Measurements from ENCODE around the gene STYXL1. TPM values are rescaled to one million over a fixed set of nuclear protein-coding genes. Genes with fewer than 3 reads are reported as not detected.
"Not testable (repeated sequence)": the region's sequence is repeated elsewhere in the genome, so short reads cannot be mapped to it uniquely, and the experiment has no call there.

The STYXL1 gene, protein sequence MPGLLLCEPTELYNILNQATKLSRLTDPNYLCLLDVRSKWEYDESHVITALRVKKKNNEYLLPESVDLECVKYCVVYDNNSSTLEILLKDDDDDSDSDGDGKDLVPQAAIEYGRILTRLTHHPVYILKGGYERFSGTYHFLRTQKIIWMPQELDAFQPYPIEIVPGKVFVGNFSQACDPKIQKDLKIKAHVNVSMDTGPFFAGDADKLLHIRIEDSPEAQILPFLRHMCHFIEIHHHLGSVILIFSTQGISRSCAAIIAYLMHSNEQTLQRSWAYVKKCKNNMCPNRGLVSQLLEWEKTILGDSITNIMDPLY
- total RNA-seq, result 49.8 and 51.7 TPM in 2 replicates
- polyA plus RNA-seq (2012), result 52.0 TPM

DNA sequence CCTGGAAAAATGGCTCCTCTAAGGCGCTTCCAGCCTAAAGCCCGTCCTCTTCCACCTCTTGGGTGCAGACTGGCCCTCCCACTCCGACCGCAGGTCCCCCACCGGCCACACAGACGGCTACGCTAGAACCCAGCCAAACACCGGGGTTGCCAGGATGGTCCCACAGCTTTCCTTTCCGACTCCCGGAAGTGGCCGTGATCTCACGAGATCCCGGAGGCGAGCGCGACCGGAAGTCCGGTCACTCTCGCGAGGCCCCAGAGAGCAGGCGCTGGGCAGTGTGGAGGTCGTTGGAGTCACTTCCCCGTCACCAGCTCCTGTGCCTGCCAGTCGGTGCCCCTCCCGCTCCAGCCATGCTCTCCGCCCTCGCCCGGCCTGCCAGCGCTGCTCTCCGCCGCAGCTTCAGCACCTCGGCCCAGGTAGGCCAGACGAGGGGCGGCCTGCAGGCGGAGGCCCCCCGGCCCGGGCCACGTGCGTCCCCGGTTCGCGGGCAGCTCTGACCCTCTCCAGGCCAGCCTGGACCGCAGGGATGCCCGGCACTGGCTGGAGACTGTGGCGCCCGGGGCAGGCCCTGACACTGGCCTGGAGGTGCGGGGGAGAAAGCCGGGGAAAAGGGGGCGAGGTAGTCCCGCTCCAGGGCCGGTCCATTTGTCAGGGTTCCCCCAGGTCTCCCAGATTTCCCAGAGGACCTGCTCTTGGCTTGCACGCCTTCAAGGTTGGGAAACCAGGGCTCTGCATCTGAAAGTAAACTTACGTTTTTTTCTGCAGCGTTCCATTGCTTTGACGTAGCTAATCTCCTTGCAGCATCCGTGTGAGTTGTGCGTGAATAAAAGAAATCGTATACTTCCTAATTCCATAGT, at the start of gene STYXL1, which contains the start of gene MDH2:
TSS of gene STYXL1 (minus strand) at position 190 of the 857 bp plus-strand sequence. CDS start 17,477 bp downstream, outside the sequence.
TSS of gene MDH2 (plus strand) at position 296 of the 857 bp plus-strand sequence. CDS start at position 351, 55 bp downstream.
- peak; percentile 99 for DNase-seq (ENCODE audit: low read depth)

DNA sequence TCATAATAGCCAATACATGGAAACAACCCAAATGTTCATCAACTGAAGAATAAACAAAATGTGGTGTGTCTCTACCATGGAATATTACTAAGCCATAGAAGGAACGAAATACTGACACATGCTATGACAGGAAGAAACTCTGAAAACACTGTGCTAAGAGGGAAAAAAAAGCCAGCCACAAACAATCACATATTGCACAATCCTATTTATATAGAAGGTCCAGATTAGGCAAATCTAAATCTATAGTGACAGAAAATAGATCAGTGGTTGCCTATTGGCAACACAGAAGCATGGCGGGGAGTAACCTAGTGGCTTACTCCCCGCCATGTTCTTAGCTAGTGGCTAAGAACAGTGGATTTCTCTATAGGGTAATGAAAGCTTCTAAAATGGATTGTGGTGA, 48.1 kb upstream of the STYXL1 start:
- DNase-seq (ENCODE audit: low read depth), result no peak

DNA sequence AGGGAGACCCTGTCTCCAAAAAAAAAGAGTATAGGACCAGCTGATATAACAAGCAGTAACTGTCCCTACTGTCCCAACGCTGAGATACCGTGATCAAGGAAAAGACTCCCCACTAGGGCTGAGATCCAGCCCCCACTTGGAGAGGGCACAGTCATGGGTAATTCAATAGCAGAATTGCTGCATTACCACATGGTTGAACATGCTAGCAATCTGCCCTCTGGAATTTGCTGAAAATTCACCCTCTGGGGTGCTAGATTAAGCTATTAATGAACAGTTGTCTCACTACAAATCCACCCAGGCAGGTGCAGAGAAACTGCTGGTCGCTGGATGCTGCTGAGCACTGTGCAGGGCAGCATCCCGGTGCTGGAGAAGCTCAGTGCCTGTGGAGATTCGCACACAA, 46.5 kb upstream of the STYXL1 start:
- DNase-seq (ENCODE audit: low read depth), result peak; percentile 71

DNA sequence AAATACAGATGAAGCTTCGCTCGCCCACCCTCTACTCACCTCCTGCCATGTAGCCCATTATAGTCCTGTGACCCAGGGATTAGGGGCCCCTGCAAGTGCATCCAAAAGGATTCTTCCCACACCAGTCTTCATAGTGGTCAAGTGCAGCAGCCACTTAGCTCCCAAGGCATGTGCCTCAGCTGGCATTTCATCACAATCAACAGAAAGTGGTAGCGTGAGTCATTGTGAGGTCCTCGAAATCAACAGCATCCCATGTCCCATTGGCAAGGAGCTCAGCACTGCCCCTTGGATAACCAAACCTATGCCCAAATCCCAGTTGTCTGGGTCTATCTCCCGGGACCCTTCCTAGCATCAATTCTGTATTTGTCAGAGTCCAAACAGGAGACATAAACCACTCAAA, 45.7 kb upstream of the STYXL1 start:
- peak; percentile 76 for DNase-seq (ENCODE audit: low read depth)

DNA sequence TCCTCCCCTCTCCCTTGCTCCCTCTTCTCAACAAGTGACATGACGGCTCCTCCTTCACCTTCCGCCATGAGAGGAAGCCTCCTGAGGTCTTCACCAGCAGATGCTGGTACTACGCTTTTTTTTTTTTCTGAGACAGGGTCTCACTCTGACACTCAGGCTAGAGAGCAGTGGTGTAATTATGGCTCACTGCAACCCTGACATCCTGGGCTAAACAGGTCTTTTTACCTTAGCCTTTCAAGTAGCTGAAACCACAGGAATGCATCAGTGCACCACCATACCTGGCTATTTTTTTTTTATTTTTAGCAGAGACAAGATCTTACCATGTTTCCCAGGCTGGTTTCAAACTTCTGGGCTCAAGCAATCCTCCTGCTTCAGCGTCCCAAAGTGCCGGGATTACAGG, 43.7 kb upstream of the STYXL1 start:
- no peak for DNase-seq (ENCODE audit: low read depth)

DNA sequence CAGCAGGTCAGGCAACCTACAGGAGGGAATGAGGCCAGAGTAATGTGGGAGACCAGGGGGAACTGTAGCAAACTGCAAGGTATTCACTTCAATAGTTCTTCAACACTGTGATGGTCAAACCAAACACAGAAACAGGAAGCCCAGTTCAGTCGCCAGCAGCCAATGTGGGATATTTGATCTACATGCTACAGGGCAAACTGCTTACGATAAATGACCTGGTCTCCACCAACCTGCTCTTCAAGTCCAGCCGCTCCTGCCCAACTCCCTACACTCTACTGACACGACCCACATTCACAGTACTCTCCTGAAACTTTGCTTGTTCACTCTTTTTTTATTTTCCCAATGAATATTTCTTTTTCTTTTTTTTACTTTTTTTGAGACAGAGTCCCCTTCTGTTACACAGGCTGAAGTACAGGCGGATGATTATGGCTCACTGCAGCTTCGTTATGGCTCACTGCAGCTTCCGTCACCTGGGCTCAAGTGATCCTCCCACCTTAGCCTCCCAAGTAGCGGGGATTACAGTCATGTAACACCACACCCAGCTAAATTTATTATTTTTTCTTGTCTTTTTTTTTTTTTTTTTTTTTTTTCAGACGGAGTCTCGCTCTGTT, 42.2 kb upstream of the STYXL1 start:
- DNase-seq (ENCODE audit: low read depth), result no peak

DNA sequence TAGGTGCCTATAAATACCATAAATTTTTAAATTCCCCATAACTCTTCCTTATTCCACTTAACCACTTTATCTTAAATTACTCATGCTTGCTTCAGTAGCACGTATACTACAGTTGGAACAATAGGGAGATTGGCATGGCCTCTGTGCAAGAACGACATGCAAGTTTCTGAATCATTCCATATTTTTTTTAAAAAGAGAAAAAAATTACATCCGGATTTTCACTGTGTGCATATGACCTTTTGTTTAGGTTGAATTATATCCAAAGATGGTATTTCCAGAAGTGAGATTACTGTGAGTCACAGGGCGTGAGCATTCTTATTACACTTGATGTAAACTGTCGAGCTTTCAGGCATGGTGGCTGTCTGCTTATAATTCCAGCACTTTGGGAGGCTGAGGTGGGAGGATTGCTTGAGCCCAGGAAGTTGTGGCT, 39.6 kb upstream of the STYXL1 start:
- not testable (repeated sequence) for DNase-seq (ENCODE audit: low read depth)

DNA sequence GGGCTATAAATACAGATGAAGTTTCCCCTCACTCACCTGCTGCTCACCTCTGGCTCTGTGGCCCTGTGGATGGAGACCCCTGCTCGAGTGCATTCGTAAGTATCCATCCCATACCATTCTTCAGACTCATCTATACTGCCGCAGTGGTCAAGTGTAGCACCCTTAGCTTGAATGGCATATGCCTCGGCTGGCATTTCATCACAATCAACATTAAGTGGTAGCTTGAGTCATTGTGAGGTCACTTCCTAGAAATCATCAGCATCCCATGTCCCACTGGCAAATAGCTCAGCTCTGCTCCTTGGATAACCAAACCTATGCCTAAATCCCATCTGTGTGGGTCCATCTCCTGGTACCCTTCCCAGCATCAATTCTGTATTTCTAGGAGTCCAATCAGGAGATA, 38.3 kb upstream of the STYXL1 start:
- no peak for DNase-seq (ENCODE audit: low read depth)

DNA sequence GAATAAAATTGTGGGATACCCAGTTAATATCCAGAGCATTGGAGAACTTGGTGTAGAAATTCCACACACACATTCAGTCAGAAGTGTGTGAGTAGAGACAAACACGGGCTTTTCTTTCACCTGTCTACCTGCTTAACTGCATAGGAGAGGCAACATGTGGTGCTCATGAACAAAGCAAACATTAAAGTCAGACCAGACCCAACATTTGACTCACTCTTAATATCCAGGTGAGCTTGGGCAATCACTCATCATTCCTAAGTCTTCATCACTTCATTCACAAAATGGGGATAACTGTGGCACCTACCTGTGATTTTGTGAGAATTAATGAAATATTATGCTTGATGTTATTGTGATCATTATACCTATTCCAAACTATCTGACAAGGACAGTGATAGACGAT, 36.3 kb upstream of the STYXL1 start:
- not testable (repeated sequence) for DNase-seq (ENCODE audit: low read depth)

DNA sequence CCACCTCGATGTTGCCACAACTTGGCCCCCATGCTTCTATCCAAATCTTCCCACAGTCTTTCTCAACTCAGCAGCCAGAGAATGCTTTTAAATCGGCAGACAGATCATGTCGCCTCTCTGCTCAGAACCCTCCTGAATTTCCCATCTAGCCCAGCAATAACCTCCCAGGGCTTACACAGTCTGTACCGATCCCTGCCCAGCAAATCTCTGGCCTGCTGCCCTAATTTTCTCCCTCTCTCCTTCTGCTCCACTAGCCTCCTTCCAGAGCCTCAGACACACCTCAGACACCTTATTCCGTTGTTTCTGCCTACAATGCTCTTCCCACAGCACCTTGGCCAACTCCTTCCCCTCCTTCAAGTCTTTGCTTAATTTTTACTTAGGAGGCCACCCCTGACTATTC, 32.4 kb upstream of the STYXL1 start:
- DNase-seq (ENCODE audit: low read depth), result no peak

DNA sequence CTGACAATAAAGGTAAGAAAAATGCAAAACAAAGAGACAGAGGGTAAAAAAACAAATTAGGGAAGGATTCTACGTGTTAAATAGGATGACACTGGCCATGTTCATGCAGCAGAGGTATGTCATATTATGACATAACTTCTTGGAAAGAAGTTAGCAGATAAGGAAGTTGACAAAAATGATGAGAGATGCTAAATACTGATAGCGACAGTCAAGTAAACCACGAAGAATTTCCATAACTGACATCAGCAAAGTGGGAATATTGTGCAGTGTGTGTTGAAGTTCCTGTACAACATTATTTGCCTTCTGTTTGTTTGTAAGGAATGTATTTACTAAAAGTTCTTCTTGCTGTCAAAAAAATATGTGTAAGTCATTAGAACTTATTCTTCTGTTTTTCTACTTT, 29.6 kb upstream of the STYXL1 start:
- no peak for DNase-seq (ENCODE audit: low read depth)

DNA sequence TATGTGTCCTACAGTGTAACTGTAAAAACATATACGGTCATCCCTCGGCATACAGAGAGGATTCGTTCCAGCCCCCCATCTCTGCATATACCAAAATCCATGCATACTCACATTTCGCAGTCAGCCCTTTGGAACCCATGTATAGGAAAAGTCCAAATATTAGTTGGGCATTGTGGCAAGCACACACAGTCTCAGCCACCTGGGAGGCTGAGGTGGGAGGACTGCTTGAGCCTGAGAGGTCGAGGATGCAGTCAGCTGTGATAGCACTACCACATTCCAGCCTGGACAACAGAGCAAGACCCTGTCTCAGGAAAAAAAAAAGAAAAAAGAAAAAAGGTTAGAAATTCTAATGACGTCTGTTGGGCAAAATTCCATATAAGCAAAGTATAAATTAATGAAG, 29.2 kb upstream of the STYXL1 start:
- no peak for DNase-seq (ENCODE audit: low read depth)

DNA sequence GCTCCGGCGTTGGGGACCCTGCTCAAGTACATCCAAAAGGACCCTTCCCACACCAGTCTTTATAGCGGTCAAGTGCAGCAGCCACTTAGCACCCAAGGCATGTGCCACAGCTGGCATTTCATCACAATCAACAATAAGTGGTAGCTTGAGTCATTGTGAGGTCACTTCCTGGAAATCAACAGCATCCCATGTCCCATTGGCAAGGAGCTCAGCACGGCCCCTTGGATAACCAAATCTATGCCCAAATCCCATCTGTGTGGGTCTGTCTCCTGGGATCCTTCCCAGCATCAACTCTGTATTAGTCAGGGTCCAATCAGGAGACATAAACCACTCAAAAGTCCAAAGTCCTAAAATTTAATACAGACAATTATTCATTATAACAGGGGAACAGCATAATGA, 27.2 kb upstream of the STYXL1 start:
- DNase-seq (ENCODE audit: low read depth), result no peak

DNA sequence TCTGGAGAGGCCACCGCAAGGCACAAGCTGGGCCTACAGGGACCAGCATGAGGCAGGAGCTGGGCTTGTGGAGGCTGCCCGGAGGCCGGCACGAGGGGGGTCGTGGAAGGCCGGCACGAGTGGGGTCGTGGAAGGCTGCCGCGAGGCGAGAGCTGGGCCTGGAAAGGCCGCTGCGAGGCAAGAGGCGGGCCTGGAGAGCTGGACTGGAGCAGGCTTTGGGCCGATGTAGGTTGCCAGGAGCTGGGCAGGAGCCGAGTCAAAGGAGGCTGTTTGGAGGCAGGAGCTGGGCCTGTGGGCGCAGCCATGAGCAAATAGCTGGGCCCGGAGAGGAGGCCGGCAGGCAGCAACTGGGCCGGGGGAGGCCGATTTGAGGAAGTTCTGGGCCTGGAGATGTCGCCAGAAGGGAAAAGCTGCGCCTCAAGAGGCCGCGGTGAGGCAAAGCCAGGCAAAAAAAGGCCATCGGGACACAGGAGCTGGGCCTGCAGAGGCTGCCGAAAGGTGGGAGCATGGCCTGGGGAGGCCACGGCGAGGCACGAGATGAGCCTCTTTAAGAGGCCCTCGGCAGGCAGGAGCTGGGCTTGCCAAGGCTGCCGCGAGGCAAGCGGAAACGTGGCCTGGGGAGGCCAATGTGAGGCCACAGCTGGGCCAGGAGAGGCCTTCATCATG, 26.6 kb upstream of the STYXL1 start:
- no peak for DNase-seq (ENCODE audit: low read depth)

DNA sequence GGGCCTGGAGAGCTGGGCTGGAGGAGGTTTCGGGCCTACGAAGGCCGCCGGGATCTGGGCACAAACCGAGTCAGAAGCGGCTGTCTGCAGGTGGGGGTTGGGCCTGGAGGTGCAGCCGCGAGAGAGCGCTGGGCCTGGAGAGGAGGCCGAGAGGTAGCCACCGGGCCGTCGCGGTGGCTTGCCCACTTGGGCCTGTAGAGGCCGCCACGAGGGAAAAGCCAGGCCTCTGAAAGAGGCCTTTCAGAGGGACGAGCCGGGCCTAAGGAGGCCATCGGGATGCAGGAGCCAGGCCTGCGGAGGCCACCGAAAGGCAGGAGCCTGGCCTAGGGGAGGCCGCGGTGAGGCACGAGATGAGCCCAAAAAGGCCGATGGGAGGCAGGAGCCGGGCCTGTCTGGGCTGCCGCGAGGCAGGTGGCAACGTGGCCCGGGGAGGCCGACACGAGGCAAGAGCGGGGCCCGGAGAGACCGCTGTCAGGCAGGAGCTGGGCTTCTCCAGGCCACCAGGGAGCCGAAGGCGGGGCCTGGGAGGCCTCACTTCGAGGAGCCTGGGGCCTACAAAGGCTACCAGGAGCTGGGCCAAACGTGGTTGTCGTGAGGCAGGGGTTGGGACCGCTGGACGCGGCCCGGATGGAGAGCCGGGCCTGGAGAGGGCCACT, 25.7 kb upstream of the STYXL1 start:
- DNase-seq (ENCODE audit: low read depth), result no peak

DNA sequence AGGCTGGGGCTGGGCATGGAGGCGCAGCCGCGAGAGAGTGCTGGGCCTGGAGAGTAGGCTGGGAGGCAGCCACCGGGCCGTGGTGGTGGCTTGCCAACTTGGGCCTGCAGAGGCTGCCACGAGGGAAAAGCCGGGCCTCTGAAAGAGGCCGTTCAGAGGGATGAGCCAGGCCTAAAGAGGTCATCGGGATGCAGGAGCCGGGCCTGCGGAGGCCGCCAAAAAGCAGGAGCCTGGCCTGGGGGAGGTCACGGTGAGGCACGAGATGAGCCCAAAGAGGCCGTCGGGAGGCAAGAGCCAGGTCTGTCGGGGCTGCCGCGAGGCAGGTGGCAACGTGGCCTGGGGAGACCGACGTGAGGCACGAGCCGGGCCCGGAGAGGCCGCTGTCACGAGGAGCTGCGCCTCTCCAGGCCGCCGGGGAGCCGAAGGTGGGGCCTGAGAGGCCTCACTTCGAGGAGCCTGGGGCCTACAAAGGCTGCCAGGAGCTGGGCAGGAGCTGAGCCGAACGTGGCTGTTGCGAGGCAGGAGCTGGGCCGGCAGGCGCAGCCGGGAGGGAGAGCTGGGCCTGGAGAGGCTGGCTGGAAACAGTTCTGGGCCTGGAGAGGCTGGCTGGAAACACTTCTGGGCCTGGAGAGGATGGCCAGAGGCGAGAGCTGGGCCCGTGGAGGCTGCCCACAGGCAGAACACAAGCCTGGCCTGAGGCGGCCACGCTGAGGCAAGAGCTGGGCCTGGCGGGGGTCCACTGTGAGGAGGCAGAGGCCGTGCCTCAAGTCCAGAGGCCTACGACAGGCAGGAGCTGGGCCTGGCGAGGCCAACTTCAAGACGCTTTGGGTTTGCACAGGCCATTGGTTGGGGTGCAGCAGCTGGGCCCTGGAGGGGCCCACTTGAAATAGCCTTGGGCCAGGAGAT, 24.7 kb upstream of the STYXL1 start:
- DNase-seq (ENCODE audit: low read depth), result no peak

DNA sequence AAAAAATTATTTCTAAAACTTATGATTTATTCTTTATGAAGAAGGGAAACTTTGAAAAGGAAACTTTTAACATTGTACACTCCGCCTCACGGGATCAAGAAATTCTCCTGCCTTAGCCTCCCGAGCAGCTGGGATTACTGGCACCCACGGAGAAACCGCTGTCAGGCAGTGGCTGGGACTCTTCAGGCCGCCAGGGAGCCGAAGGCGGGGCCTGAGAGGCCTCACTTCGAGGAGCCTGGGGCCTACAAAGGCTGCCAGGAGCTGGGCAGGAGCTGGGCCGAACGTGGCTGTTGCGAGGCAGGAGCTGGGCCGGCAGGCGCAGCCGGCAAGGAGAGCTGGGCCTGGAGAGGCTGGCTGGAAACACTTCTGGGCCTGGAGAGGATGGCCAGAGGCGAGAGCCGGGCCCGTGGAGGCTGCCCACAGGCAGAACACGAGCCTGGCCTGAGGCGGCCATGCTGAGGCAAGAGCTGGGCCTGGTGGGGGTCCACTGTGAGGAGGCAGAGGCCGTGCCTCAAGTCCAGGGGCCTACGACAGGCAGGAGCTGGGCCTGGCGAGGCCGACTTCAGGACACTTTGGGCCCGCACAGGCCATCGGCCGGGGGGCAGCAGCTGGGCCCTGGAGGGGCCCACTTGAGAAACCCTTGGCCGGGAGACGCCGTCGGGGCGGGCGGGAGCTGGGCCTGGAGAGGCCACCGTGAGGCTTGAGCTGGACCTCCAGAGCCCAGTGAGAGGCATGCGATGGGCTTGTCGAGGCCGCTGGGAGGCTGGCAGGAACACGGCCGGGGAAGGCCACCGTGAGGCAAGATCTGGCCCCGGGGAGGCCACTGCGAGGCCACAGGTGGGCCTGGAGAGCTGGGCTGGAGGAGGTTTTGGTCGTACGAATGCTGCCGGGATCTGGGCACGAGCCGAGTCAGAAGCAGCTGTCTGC, 23.8 kb upstream of the STYXL1 start:
- DNase-seq (ENCODE audit: low read depth), result peak; percentile 32

DNA sequence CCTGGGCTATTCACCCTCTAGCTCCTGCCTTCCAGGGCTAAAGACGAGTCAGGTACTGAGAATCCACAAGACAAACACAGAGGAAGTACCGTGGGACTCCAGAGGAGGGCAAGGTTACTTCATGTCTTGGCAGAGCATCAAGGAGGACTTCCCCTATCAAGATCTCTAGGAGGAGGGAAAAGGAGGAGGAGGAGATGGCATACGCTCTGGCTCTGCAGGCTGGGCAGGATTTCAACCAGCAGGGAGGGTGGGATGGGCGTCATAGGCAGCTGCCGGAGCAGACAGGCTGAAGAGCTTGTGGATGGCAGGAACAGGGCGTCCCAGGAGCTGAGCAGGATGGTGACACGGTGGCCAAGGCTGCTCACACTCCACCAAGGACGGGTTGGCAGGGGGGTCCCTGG, 21.4 kb upstream of the STYXL1 start:
- DNase-seq (ENCODE audit: low read depth), result peak; percentile 89

Data from myocyte (in vitro differentiated cells).